WERI-Rb-1 (cell line): ENCODE measurements around the gene MOCS1.

Experiments
- DNase-seq: peaks from one replicate; pipeline ENCODE4 v3.0.0-alpha.2; 2020
- H3K27ac ChIP-seq: fragments of 250-450 bp; sonication (Bioruptor Pico); 2 replicates; pipeline ENCODE4 v1.5.1; 2020; ENCODE audit warnings: mild to moderate bottlenecking, moderate library complexity
- H3K27me3 ChIP-seq: fragments of 250-450 bp; sonication (Bioruptor Pico); 2 replicates; pipeline ENCODE4 v1.5.1; 2021; ENCODE audit warnings: mild to moderate bottlenecking, low read depth, moderate library complexity; ENCODE audit not compliant: insufficient read depth, severe bottlenecking
- H3K36me3 ChIP-seq: fragments of 250-450 bp; sonication (Bioruptor Pico); 2 replicates; pipeline ENCODE4 v1.5.1; 2020; ENCODE audit warnings: mild to moderate bottlenecking, moderate library complexity
- H3K4me3 ChIP-seq: 2 replicates; pipeline ENCODE4 v1.5.1; 2011; ENCODE audit warnings: low read depth, mild to moderate bottlenecking, control low read depth, low read length
- H3K9me3 ChIP-seq: fragments of 250-450 bp; sonication (Bioruptor Pico); 2 replicates; pipeline ENCODE4 v1.5.1; 2021; ENCODE audit warnings: mild to moderate bottlenecking, moderate library complexity; ENCODE audit not compliant: severe bottlenecking
- TF ChIP-seq, protein P1 (sequence below): IDR thresholded peaks from 2 replicates; pipeline ENCODE4 v1.5.1; 2011; ENCODE audit warnings: low read depth, mild to moderate bottlenecking, control low read depth, inconsistent platforms, low read length

MOCS1 gene

GRCh38 chr6:39930540-39930939 lies 3.7 kb downstream of the MOCS1 start:
- TF ChIP-seq, protein P1, sequence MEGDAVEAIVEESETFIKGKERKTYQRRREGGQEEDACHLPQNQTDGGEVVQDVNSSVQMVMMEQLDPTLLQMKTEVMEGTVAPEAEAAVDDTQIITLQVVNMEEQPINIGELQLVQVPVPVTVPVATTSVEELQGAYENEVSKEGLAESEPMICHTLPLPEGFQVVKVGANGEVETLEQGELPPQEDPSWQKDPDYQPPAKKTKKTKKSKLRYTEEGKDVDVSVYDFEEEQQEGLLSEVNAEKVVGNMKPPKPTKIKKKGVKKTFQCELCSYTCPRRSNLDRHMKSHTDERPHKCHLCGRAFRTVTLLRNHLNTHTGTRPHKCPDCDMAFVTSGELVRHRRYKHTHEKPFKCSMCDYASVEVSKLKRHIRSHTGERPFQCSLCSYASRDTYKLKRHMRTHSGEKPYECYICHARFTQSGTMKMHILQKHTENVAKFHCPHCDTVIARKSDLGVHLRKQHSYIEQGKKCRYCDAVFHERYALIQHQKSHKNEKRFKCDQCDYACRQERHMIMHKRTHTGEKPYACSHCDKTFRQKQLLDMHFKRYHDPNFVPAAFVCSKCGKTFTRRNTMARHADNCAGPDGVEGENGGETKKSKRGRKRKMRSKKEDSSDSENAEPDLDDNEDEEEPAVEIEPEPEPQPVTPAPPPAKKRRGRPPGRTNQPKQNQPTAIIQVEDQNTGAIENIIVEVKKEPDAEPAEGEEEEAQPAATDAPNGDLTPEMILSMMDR, result no peak
- H3K4me3 ChIP-seq, result no peak overlapping the region
- DNase-seq, result no peak
- no peaks in the 10 kb centered on the region for H3K27me3 ChIP-seq
- H3K36me3 ChIP-seq, result peaks cover 9% of the 10 kb centered on the region
- H3K27ac ChIP-seq, result no peak overlapping the region
- no peaks in the 10 kb centered on the region for H3K9me3 ChIP-seq

DNA sequence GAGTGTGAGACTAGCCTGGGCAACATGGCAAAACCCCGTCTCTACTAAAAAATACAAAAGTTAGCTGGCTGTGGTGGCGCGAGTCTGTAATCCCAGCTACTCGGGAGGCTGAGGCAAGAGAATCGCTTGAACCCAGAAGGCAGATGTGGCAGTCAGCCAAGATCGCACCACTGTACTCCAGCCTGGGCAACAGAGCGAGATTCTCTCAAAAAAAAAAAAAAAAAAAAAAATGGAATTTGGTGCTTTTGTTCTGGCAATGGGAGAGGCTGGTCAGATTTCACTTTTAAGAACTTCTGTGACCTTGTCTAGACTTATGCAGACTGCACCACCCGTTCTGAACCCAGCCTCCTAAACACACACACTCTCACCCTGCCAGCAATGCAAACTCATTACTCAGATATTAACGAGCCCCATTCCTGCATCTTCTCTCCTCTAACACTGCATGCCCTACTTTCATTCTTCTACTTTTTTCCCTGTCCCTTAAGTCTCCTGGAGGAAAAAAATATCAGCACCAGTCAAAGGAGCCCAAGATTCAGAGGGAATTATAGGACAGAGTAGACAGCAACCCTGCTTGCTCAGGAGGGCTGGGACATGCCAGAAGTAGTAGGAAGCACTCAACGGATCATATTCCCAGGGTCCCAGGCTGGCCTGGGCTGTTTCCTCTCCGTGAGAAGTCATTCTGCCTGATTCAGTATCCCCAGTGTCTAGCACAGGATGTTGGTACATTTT lies 4.4 kb downstream of the MOCS1 start:
- H3K9me3 ChIP-seq, result no peaks in the 10 kb centered on the region
- no peaks in the 10 kb centered on the region for H3K27me3 ChIP-seq
- no peak for DNase-seq
- TF ChIP-seq, protein P1, result no peak
- no peak overlapping the region for H3K27ac ChIP-seq
- peaks cover 15% of the 10 kb centered on the region for H3K36me3 ChIP-seq
- H3K4me3 ChIP-seq, result no peak overlapping the region

GRCh38 chr6:39929039-39929732 lies 5.1 kb downstream of the MOCS1 start:
- no peak overlapping the region for H3K4me3 ChIP-seq
- no peak overlapping the region for H3K27ac ChIP-seq
- H3K27me3 ChIP-seq, result no peaks in the 10 kb centered on the region
- no peaks in the 10 kb centered on the region for H3K9me3 ChIP-seq
- peaks cover 22% of the 10 kb centered on the region for H3K36me3 ChIP-seq
- no peak for DNase-seq
- TF ChIP-seq, protein P1, result no peak

DNA sequence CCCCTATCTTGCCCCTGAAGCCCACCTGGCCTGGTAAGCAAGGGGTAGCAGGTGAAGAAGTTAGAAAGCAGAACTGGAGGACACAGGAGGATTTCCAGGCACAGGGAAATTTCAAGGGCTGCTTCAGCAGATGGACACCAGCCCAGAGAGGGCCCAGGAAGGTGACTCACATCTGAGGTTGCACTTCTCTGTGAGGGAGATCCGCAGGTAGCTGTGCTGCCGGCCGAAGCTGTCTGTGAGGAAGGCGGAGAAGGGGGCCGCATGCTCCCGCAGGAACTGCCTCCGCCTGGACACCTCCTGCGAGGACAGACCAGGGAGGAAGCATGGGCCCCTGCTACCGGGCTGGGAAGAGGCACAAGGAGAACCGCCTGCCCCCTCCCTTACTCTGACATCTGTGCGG lies 7.1 kb downstream of the MOCS1 start:
- Histone ChIP-seq H3K4me3 (no peak overlapping the region), H3K27ac (no peak overlapping the region), H3K36me3 (peaks cover 29% of the 10 kb centered on the region), H3K27me3 (no peaks in the 10 kb centered on the region), H3K9me3 (no peaks in the 10 kb centered on the region)
- TF ChIP-seq, protein P1, result no peak
- DNase-seq, result no peak

DNA sequence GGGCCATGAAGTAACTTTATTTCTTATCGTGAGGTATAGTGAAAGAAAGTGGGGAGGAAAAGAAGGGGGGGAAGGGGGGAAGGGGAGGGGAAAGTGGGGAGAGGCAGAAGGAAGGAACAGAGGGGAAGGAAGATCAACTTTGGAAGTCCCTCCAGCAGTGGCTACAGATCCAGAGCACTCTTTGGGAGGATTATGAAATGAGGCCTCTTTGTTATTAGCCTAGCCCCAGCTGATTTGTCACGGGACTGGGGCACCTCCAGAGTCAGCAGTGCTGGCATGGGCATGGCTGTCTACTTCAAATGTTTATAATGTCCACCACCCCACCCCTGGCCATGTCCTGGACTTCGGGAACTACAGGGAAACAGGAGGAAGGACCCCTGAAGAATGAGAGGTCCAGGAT lies 7.6 kb downstream of the MOCS1 start:
- Histone ChIP-seq H3K27ac (no peak overlapping the region), H3K4me3 (no peak overlapping the region), H3K27me3 (no peaks in the 10 kb centered on the region), H3K36me3 (peaks cover 29% of the 10 kb centered on the region), H3K9me3 (no peaks in the 10 kb centered on the region)
- no peak for DNase-seq
- TF ChIP-seq, protein P1, result no peak

DNA sequence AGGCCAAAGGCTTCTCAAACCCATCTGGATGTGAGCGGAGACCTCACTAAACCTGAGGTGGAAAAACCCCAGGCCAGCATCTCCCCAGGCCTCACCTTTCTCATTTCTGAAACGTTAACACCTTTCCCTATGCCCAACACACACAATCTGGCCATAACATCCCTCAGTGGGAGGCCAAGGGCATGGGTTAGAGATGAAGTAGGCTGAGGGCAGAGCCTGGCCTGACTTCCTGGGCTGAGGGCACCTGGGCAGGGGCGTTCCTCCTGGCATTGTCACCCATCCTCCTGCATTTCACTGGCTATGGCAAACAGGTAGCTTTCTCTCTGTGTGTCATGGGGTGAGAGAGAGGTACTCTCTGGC lies 8.4 kb downstream of the MOCS1 start:
- TF ChIP-seq, protein P1, result no peak
- Histone ChIP-seq H3K36me3 (peaks cover 33% of the 10 kb centered on the region), H3K27ac (no peak overlapping the region), H3K9me3 (no peaks in the 10 kb centered on the region), H3K27me3 (no peaks in the 10 kb centered on the region), H3K4me3 (no peak overlapping the region)
- no peak for DNase-seq
